Panc1 (cell line): ENCODE measurements around the gene NEK4.

Source experiments
- CTCF ChIP-seq: fragments of 450-650 bp; IDR thresholded peaks from 2 replicates; pipeline ENCODE4 v1.5.1; 2017; ENCODE audit warnings: mild to moderate bottlenecking
- POLR2AphosphoS5 ChIP-seq: IDR thresholded peaks from 2 replicates; pipeline ENCODE4 v1.6.1; 2012; ENCODE audit warnings: mild to moderate bottlenecking, low read depth, low read length, moderate library complexity
- REST ChIP-seq, 2 experiments: IDR thresholded peaks; 2 replicates each; pipeline ENCODE4 v1.6.1; 2011 to 2012; ENCODE audit warnings: low read depth in 2 of 2, control low read depth in 1 of 2, low read length in 1 of 2, mild to moderate bottlenecking in 1 of 2, moderate library complexity in 1 of 2; ENCODE audit not compliant: insufficient read depth in 1 of 2

GRCh38 chr3:52712291-52713212, 58.2 kb downstream of the NEK4 start:
- TF ChIP-seq CTCF (no peak), REST (IDR thresholded peaks at IDR 0.05; ENCODE audit: insufficient read depth in 1 of 2, low read depth in 2 of 2, low read length in 1 of 2) (no peak), POLR2AphosphoS5 (no peak)
